22Rv1 (cell line): ENCODE measurements around the gene PHGDH.

Experiments
- H3K27ac ChIP-seq: fragments of 450-650 bp; 2 replicates; pipeline ENCODE4 v1.5.1; 2017
- ZFX ChIP-seq: fragments of 450-650 bp; IDR thresholded peaks from 2 replicates; pipeline ENCODE4 v1.6.1; 2017; ENCODE audit warnings: antibody characterized with exemption, borderline replicate concordance
- TF ChIP-seq, protein P1 (sequence below): fragments of 450-650 bp; IDR thresholded peaks from 2 replicates; pipeline ENCODE4 v1.5.1; 2017; ENCODE audit warnings: mild to moderate bottlenecking

Gene PHGDH

DNA sequence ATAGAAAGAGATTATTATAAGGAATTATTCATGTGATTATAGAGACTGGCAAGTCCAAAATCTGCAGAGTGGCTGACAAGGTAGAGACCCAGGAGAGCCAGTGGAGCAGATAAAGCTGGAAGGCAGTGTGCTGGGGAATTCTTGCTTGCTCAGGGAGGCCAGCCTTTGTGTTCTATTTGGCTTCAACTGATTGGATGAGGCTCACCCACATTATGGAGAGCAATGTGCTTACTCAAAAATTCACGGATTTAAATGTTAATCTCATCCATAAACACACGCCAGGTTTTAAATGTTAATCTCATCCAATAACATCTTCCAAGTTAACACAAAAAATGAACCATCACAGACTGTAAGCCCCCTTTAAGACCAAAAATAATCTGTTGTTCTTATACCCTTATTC, 30.2 kb upstream of the PHGDH start:
- no peak overlapping the region for H3K27ac ChIP-seq
- TF ChIP-seq ZFX: no peak
- TF ChIP-seq, protein P1, sequence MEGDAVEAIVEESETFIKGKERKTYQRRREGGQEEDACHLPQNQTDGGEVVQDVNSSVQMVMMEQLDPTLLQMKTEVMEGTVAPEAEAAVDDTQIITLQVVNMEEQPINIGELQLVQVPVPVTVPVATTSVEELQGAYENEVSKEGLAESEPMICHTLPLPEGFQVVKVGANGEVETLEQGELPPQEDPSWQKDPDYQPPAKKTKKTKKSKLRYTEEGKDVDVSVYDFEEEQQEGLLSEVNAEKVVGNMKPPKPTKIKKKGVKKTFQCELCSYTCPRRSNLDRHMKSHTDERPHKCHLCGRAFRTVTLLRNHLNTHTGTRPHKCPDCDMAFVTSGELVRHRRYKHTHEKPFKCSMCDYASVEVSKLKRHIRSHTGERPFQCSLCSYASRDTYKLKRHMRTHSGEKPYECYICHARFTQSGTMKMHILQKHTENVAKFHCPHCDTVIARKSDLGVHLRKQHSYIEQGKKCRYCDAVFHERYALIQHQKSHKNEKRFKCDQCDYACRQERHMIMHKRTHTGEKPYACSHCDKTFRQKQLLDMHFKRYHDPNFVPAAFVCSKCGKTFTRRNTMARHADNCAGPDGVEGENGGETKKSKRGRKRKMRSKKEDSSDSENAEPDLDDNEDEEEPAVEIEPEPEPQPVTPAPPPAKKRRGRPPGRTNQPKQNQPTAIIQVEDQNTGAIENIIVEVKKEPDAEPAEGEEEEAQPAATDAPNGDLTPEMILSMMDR: no peak

DNA sequence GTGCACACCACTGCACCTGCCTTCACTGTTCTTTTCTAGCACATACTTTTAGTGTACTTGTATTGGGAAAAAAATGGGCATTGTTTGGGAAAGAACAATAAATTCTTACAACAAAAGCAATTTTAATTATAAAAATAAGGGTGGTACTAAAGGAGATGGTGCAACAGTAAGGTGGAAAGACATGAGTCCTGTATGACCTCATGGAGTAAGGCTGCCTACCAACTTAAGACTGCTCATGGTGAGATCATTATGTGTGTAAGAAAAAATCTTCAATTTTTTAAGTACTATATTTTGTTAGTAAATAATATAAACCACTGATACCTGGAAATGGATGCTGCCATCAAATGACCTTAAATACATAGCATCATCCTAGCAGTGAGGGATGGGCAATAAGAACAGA, 29.6 kb upstream of the PHGDH start:
- no peak for TF ChIP-seq ZFX
- TF ChIP-seq, protein P1: no peak
- H3K27ac ChIP-seq: no peak overlapping the region

DNA sequence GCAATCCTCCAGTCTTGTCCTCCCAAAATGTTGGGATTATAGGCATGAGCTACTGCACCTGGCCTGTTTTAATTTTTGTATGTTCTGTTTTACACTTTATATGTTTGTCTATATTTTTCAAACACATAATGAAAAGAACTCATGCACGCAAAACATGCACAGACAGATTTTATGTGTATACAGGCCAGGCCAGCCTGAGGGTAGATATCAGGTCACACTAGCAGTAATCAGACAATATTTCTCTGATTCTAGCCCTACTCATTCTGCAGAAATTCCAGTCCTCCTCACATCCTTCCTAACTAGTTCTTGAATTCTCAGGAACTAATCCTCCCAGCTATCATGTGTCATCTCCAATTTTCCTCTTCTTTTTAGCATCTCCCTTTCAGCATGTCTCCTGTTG, 27.8 kb upstream of the PHGDH start:
- TF ChIP-seq, protein P1: no peak
- TF ChIP-seq ZFX: no peak

DNA sequence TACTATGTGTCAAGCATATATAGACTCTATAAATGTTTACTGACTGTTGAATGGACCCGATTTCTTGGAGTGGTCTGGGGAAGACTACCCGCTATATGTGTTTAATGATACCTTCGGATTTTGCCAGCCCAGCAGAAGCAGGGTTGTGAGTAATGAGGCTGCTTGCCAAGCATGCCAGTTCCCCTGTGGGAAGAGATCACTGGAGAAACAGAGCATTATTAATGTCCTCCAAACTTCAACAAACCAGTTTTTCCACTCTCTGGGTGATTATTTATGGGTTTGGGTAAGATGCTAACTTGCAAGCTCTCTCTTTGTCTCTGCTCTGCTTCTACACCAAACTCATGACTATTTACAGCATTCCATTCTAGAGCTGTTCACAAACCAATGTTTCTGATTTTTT, 25.1 kb upstream of the PHGDH start:
- no peak overlapping the region for H3K27ac ChIP-seq
- TF ChIP-seq, protein P1: no peak
- TF ChIP-seq ZFX: no peak

More for the DNA sequence above, 27.8 kb upstream of the PHGDH start:
- H3K27ac ChIP-seq: no peak overlapping the region

DNA sequence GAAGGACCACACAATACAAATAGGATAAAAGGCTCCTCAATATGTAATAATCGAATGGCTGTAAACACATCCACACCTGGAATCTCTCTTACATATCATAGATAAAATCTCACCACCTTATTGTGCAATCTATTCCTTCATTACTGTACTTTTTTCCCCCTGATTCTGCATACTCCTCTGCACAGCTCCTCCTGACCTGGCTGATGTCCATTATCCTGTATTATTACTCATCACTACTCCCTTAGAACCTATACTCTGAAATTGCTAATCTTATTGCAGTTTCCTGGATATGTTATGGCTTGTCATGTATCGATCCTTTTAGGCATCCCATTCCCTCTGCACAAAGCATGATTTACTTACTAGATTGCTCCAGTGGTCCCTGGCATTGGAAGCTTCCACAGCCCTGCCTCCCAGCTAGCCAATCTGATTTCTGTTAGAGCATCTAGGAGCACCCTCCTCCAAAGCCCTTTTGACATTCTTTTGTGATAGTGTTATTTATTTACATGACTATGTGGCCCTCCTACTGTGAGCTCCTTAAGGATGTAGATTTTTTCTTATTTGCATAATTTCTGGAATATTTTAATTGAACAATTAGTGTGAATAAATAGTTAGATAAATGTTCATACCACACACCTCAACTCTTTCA, 24.2 kb upstream of the PHGDH start:
- H3K27ac ChIP-seq: no peak overlapping the region
- TF ChIP-seq ZFX: no peak
- TF ChIP-seq, protein P1: no peak

DNA sequence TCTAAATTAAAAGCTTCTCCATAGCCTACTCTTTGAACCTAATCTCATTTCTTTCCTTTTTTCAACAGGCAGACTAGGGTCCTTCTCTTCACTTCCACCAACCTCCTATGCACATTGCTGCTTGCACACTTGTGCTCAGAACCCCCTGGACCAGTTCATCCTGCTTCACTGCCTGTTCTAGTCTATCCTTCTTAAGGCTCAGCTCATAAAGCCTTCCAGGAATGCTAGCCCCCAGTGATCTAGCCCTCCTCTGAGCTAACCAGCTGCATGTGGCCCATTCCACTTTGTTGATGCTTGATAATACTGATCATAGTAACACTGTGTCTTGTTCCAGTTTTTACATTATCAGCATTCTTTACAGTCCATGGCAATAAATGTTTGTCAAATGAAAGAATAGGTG, 22.9 kb upstream of the PHGDH start:
- H3K27ac ChIP-seq: no peak overlapping the region
- TF ChIP-seq, protein P1: no peak
- no peak for TF ChIP-seq ZFX

DNA sequence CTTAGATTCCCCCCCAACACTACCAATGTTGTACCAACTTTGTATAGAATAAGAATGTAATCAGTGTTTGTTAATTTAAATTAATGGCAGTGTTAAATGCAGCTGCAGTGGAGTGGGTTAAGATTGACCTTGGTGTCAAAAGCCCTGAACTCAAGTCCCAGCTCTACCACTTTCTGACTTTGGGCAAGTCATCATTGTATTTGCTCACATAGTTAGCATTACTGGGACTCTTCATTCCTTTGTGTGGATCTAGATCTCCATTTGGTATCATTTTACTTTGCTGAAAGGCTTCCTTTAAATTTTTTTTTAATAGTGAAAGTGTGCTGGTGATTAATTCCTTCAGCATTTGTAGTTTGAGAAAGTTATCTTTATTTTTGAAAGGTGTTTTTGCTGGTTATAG, 22.2 kb upstream of the PHGDH start:
- no peak for TF ChIP-seq ZFX
- TF ChIP-seq, protein P1: no peak
- no peak overlapping the region for H3K27ac ChIP-seq

DNA sequence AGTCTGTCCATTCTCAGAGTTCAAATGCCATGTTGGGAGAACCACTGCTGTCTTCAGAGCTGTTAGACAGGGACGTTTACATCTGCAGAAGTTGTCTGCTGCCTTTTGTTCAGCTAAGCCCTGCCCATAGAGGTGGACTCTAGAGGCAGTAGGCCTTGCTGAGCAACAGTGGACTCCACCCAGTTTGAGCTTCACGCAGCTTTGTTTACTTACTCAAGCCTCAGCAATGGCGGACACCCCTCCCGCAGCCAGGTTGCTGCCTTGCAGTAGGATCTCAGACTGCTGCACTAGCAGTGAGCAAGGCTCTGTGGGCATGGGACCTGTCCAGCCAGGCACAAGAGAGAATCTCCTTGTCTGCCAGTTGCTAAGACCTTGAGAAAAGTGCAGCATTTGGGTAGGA, 14.9 kb upstream of the PHGDH start:
- H3K27ac ChIP-seq: peak overlapping the region; percentile 41
